Memory B cell (primary cell): Measurements from ENCODE around the gene RNU6-1.
A peak's percentile ranks its signal among the peaks of the same experiment; 100 is the strongest.

Experiments
- ATAC-seq: fragments of 150-1000 bp; cut with Tn5 transposase; 2 replicates; pipeline ENCODE4 v1.10.0; 2021; ENCODE audit warnings: low read depth, mild to moderate bottlenecking, moderate library complexity
- DNase-seq, 2 donors: peaks; one replicate each; pipeline ENCODE4 v3.0.0; 2022; ENCODE audit warnings: low spot score in 2 of 2
- H3K27ac Mint-ChIP-seq: one replicate; pipeline ENCODE4 v1.8.0; 2022; ENCODE audit warnings: mild to moderate bottlenecking, moderate library complexity, mixed read lengths
- H3K27me3 Mint-ChIP-seq: one replicate; pipeline ENCODE4 v1.8.0; 2022; ENCODE audit warnings: mixed read lengths
- H3K36me3 Mint-ChIP-seq: one replicate; pipeline ENCODE4 v1.8.0; 2022; ENCODE audit warnings: mild to moderate bottlenecking, mixed read lengths
- H3K4me1 Mint-ChIP-seq: one replicate; pipeline ENCODE4 v1.8.0; 2022; ENCODE audit warnings: mixed read lengths
- H3K4me3 Mint-ChIP-seq: one replicate; pipeline ENCODE4 v1.8.0; 2022; ENCODE audit warnings: mild to moderate bottlenecking, moderate library complexity, mixed read lengths
- H3K9me3 Mint-ChIP-seq: one replicate; pipeline ENCODE4 v1.8.0; 2022; ENCODE audit warnings: mixed read lengths

RNU6-1 gene

DNA sequence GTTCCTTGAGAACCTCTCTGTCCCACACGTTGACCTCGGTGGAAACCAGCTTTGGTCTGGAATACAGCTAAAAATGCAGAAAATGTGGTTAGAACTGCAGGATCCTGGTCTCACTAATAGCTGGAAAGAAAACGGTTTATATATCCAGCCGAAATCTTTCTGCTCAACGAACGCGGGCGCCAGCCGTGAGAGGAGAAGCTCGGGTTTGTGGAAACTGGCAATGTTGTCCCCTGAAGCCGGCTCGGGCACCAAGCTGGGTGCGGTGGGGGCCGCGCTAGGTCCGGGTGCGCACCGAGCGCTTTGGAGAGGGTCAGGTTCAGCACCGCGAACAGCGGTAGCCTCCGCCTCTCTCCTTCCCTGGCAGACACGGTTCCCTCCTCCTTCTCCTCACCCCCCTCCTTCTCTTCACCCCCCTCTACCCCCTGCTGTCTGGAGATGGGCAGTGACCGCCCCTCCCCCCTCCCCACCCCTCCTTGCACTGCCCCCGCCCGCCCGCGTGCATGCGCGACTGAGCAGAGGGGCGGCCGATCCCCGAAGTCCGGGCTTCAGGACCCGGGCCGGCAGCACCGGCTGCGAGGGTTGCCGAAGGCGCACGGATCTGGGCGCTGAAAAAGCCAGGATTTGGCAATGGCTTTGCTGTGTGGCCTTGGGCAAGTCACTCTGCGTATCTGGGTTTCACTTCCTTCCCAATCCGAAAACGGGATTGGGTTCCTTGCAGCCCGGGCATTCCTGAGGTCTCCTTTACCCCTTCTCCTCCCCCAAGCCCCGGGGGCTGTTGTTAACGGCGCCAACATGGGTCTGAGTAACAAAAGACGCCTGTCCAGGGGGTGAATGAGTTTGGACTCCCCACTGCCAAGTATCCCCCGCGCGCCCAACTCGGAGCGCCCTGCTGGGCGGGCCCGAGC is 14.6 kb downstream of the RNU6-1 start, which contains the start of gene SKOR1:
TSS of gene SKOR1 (plus strand) at position 534 of the 905 bp plus-strand sequence. CDS start at position 628, 94 bp downstream.
- peaks cover 4% of the 10 kb centered on the region for H3K36me3 Mint-ChIP-seq
- peak within 1 kb of the TSS; percentile 82 for H3K27ac Mint-ChIP-seq
- ATAC-seq (no peak), DNase-seq (no peak)
- H3K27me3 Mint-ChIP-seq, result peaks cover 37% of the 10 kb centered on the region
- peaks cover 32% of the 10 kb centered on the region for H3K4me1 Mint-ChIP-seq
- peak within 1 kb of the TSS; percentile 5 for H3K4me3 Mint-ChIP-seq
- H3K9me3 Mint-ChIP-seq, result peaks cover 5% of the 10 kb centered on the region

DNA sequence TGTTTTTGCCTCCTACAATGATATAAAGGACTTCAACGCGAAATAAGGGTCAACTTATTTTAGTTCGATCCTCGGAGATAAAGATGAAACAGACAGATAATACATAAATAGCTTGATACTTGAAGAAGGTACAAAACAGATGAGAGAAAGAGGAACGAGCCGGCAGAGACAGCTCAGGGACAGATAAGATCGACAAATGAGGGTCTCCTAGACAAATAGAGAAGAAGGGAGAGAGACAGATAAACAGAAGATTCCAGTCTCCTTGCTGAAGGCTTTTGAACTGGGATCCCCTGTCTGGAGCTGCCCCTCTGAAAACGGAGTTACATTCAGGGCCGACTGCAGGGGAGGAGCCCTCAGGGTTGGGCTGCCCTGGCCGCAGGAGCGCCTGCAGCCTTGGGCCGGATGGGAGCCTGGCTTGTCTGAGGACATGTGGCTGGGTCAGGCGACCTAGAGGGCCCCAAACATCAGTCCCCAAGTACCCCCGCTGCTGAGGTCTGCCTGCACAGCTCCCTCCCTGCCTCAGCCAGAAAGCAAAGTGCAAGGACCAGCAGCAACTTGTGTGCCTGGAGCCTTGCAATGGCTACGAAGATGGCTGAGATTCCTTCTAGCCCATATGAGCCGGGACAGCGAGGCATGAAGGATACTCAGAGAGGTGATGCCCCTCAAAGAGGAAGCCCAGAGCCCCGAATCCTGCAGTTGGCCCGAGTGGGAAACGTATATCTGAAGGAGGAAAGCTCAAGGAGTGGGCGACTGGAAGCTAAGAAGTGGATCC is 15.5 kb downstream of the RNU6-1 start:
- peak overlapping the region; percentile 82 for H3K4me3 Mint-ChIP-seq
- H3K27me3 Mint-ChIP-seq, result peaks cover 39% of the 10 kb centered on the region
- DNase-seq (peak in 1 of 2 donors; percentile 29), ATAC-seq (peak; percentile 6)
- H3K36me3 Mint-ChIP-seq, result peaks cover 4% of the 10 kb centered on the region
- peaks cover 32% of the 10 kb centered on the region for H3K4me1 Mint-ChIP-seq
- peaks cover 5% of the 10 kb centered on the region for H3K9me3 Mint-ChIP-seq
- H3K27ac Mint-ChIP-seq, result peak overlapping the region; percentile 82

DNA sequence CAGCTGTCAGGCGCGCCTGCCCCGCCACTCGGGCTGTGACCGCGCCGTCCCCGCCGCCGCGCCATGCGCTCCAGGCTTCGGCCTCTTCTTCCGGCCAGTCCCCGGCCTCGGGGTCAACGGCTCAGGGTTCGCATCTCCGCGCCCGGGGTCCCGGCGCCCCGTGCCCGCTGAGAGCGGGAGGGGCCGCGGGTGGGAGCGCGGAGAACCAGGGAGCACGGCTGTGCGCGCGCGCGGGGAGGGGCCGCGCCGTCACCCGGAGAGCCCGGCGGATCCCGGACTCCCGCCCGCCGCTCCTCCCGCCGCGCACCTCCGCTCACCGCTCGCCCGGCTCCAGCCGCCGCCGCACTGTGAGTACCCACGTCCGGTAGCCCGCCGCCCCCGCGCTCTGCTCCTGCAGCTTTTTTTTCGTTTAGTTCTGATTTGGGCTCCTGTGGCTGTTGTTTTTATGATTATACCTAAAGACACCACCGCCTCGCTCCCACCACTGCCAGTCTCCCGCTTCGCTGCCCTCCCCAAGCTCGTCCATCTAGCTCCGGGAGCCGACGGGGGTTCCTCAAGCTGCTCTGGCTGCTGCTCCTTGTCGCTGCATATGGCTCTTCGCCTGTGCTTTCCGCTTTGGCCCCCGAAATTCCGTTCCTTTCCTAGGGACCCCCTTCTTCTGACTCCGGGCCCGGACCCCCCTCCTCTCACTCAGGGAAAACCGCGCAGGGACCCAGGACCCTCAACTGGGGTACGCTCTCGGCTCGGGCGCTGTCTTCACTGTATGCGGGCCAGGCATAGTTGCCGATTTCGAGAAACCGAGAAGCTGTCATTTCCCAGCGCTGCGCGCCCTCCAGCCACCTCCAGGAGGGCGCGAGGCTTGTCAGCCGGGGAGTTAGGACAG is 16.3 kb downstream of the RNU6-1 start:
- ATAC-seq (peak; percentile 50), DNase-seq (peak in 1 of 2 donors; percentile 35)
- Mint-ChIP-seq H3K4me3 (peak overlapping the region; percentile 82), H3K4me1 (peaks cover 28% of the 10 kb centered on the region), H3K9me3 (peaks cover 5% of the 10 kb centered on the region), H3K27me3 (peaks cover 39% of the 10 kb centered on the region), H3K36me3 (peaks cover 4% of the 10 kb centered on the region), H3K27ac (peak overlapping the region; percentile 82)

DNA sequence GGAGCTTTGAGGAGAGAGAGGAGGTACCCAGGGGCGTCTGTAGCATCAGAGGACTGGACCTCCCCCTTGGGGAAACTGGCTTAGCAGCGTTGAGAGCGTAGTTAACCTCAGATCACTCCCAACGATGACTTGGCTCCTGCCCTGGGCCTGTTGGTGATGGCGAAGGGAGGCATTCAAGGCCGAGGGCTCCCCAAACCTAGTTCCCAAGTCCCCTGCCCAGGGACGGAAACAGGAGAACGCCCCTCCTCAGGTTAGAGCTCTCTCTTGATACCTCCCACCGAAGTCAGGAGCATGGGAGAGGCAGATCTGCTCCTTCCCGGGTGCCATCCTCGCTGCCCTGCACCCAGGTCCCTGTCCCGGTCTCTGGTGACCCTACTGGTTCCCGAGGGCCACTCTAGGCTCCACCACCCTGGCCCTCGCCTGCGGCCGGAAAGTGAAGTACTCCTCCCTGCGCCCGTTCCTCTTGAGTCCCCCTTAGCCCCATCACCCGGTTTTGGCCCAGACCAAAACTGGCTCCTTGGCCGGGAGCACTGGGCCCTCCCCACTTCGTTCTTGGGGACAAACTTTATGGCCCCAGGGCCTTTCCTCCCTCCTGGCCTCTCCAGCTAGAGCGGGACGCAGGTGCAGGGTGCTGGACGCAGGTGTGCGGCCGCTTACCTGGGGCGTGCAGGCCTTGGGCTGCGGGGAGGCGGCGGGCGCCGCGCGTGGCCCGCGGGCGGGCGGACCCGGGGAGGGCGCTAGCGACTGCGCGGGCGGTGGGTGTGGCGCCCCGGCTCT is 17.1 kb downstream of the RNU6-1 start:
- Mint-ChIP-seq H3K27me3 (peaks cover 41% of the 10 kb centered on the region), H3K4me3 (peak overlapping the region; percentile 40), H3K9me3 (peaks cover 3% of the 10 kb centered on the region), H3K36me3 (peaks cover 2% of the 10 kb centered on the region), H3K27ac (peak overlapping the region; percentile 49), H3K4me1 (peaks cover 28% of the 10 kb centered on the region)
- DNase-seq (peak in 1 of 2 donors; percentile 33), ATAC-seq (peak; percentile 31)

DNA sequence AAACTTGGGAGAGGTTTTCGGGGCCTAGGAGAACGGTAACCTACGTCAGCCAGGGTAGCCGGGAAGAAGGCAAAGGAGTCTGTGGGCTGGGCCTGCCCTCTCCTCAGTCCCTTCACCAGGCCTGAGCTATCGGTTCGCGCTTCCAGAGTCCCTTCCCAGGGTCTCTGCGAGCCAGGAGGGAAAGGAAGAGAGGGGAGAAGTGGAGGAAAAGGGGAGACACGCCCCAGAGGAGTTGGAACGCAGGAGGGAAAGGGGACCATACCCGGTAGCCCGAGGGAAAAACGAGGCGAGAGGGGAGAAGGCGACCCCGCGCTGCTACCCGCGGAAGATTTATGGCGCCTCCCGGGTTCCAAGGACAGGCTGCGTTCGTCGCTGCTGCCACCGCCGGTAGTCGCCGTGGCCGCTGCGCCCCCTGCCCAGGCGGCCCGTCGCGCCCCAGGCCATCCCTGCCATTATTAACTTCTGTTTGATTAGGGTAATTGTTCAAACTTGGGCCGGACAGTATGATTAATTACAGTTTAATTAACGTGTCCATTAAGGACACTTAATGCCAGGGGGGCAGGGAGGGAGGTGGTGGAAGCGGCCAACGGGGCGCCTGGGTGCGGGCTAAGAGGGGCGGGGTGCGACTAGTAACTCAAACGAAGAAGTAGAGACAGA is 17.9 kb downstream of the RNU6-1 start:
- Mint-ChIP-seq H3K9me3 (peaks cover 3% of the 10 kb centered on the region), H3K36me3 (peaks cover 2% of the 10 kb centered on the region), H3K27me3 (peaks cover 42% of the 10 kb centered on the region), H3K27ac (peak overlapping the region; percentile 49), H3K4me3 (peak overlapping the region; percentile 40), H3K4me1 (peaks cover 28% of the 10 kb centered on the region)
- DNase-seq (peak in 1 of 2 donors; percentile 25), ATAC-seq (no peak)

DNA sequence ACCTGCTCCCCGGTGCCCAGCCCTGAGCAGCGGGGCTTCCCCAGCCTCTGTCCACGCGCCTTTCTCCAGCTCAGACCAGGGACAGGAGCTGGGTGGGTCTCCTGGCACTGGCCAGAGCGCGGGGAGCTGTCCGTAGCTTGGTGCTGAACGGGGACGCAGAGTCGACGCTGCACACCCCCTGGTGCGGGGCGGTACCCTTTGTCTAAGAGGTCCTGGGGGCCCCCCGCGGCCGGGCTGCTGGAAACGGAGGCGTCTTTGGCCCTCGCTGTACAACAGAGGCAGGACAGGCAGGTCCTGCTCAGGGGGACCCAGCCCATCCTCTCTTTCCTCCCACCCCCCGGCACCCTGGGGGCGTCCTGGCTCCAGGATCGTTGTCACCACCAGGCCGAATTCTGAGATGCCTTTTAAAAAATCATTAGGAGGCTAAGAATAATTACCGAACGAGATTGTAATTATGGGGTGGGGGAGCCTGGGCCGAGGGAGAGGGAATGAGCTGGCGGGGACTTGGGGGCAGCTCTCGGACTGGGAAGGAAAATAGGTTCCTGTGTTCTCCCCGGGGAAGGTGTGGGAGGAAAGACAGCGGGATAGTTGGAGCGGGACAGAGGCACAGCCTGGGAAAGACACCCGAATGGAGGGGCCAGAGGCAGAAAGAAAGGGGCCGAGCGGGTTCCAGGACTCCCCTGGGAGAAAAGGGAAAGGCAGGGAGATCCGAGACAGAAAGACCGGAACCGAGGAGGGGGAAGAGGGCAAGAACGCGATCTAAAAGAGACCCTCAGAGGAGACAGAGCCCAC is 18.7 kb downstream of the RNU6-1 start:
- Mint-ChIP-seq H3K36me3 (peaks cover 5% of the 10 kb centered on the region), H3K9me3 (peaks cover 1% of the 10 kb centered on the region), H3K27ac (peak overlapping the region; percentile 49), H3K27me3 (peaks cover 44% of the 10 kb centered on the region), H3K4me3 (no peak overlapping the region), H3K4me1 (peaks cover 28% of the 10 kb centered on the region)
- ATAC-seq (no peak), DNase-seq (peak in 1 of 2 donors; percentile 44)

DNA sequence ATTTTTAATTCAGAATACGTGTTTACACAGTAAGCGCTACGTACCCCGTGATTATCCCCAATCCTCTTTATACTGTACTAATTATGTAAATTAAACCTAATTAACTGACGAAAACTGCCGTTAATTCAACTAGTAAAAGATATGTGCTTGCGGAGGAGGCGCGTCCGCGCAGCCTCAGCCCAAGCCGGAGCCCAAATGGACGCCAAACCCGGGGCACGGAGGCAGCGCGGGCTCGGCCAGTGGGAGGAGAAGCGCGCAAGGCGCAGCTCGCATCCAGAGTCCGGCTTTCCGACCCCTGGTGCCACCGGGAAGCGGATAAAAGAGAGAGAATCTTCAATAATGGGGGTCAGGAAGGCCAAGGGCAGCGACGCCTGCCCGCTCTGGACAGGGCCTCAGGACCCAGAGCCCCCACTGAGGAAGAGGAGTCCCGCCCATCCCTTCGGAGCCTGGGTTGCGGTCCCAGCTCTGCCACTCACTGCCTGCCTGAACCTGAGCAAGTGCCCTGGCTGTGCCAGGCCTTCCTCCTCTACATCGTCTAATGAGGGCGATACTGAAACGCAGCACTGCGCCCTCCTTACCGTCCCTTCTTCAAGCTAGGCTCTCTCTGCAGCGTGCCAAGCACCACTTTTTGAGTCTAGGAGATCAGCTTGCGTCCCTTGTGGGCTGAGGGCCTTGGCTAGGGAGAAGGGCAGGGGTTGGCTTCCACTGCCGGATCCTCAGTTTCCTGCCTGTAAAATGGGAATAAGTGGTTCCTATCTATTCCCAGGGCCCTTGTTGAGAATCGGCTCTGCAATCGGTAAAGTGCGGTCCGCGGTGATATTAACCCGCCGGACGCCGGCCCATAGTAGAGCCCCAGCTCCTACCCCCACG is 19.5 kb downstream of the RNU6-1 start:
- H3K4me3 Mint-ChIP-seq, result no peak overlapping the region
- H3K27ac Mint-ChIP-seq, result peak overlapping the region; percentile 49
- H3K4me1 Mint-ChIP-seq, result peaks cover 24% of the 10 kb centered on the region
- no peaks in the 10 kb centered on the region for H3K9me3 Mint-ChIP-seq
- no peak for DNase-seq
- ATAC-seq, result no peak
- H3K36me3 Mint-ChIP-seq, result peaks cover 5% of the 10 kb centered on the region
- H3K27me3 Mint-ChIP-seq, result peaks cover 40% of the 10 kb centered on the region

DNA sequence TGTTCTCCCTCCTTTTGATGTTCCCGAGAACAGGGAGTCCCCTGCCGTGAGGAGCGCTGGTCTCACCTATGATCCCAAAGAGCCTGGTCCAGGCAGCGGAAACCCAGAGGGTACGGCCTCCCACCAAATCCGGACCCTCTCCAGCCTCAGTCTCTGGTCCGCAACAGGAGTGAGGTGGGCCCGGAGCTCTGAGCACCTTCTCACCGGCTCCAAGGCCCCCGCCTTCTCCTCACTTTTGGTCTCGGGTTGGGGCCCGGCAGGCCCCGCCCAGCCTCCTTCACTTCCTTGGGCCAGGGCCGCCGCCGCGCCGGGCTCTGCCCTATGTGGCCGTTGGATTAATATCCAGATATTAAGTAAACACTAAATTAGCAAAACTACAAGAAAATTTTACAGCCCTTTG is 20.2 kb downstream of the RNU6-1 start:
- no peaks in the 10 kb centered on the region for H3K9me3 Mint-ChIP-seq
- no peak overlapping the region for H3K4me3 Mint-ChIP-seq
- ATAC-seq (no peak), DNase-seq (no peak)
- no peak overlapping the region for H3K27ac Mint-ChIP-seq
- peaks cover 40% of the 10 kb centered on the region for H3K27me3 Mint-ChIP-seq
- peaks cover 5% of the 10 kb centered on the region for H3K36me3 Mint-ChIP-seq
- H3K4me1 Mint-ChIP-seq, result peaks cover 24% of the 10 kb centered on the region

DNA sequence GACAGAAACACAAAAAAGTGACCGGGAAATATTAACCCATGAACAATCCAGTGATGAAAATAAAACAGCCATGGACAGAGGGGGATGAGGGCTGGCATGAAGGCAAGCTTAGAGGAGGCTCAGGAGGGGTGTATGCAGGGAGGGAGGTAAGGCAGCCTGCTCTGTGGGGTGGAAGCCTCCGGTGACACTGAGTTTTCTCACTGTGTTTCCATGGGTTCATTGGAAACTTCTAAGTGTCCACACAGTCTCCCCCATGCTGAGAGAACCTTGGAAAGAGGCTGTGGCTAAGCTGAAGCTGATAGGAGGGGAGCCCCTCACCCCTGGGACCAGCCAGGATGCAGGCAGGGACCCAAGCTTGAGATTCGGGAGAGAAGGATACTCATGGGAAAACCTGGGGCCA is 21.4 kb downstream of the RNU6-1 start:
- Mint-ChIP-seq H3K36me3 (peaks cover 5% of the 10 kb centered on the region), H3K4me3 (no peak overlapping the region), H3K27me3 (peaks cover 32% of the 10 kb centered on the region), H3K4me1 (peaks cover 16% of the 10 kb centered on the region), H3K27ac (no peak overlapping the region), H3K9me3 (no peaks in the 10 kb centered on the region)
- no peak for DNase-seq
- ATAC-seq, result no peak

DNA sequence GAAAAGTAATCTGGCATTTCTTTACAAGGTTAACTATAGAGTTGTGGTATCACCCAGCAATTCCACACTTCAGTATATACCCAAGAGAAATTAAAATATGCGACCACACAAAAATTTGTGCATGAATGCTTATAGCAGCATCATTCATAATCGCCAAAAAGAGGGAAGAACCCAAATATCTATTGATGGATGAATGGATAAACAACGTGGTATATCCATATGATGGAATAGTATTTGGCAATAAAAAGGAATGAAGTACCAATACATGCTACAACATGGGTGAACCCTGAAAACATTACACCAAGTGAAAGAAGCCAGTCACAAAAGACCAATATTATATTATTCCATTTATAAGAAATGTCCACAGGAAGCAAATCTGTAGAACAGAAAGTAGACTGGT is 23.2 kb downstream of the RNU6-1 start:
- no peak overlapping the region for H3K27ac Mint-ChIP-seq
- H3K36me3 Mint-ChIP-seq, result peaks cover 5% of the 10 kb centered on the region
- H3K9me3 Mint-ChIP-seq, result no peaks in the 10 kb centered on the region
- peaks cover 25% of the 10 kb centered on the region for H3K27me3 Mint-ChIP-seq
- no peak overlapping the region for H3K4me3 Mint-ChIP-seq
- H3K4me1 Mint-ChIP-seq, result peaks cover 7% of the 10 kb centered on the region
- ATAC-seq (no peak), DNase-seq (no peak)

DNA sequence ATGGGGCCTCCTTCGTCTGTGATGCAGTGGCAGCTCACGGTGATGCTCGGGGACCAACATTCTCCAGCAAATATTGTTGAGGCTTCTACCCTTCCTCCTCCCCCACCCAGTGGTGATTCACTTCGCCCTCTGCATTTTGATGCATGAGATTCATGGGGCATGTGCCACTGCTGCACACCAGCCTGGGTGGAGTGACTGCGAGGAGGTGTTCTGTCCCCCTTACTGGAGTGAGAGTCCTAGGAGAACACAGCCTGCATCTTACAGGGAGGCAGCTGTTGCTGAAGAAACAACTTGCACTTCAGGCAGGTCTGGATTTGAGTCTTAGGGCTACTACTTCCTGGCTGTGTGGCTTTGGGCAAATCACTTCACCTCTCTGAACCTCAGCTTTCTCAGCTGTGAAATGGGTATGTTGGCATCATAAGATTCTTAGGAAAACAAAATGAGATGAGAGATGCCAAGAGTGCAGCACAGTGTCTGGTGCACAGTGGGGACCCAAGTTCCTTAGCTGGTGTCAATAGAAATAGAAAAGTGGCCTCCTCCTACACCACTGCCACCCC is 24.7 kb downstream of the RNU6-1 start:
- no peaks in the 10 kb centered on the region for H3K4me1 Mint-ChIP-seq
- no peak overlapping the region for H3K27ac Mint-ChIP-seq
- no peak for ATAC-seq
- DNase-seq, result no peak
- no peaks in the 10 kb centered on the region for H3K9me3 Mint-ChIP-seq
- H3K36me3 Mint-ChIP-seq, result peaks cover 3% of the 10 kb centered on the region
- H3K27me3 Mint-ChIP-seq, result peaks cover 14% of the 10 kb centered on the region
- no peak overlapping the region for H3K4me3 Mint-ChIP-seq
